Non-pigmented ciliary epithelial cell (primary cell): ENCODE data around the gene ALG1L2.
"Not testable (repeated sequence)": the region's sequence is repeated elsewhere in the genome, so short reads cannot be mapped to it uniquely, and the experiment has no call there.

Experiments used
- DNase-seq: peaks from one replicate; pipeline ENCODE4 v3.0.0-alpha.2; 2010; ENCODE audit warnings: low read depth

The ALG1L2 gene

GRCh38 chr3:130122891-130123775, 41.5 kb downstream of the ALG1L2 start:
- DNase-seq, result not testable (repeated sequence)

DNA sequence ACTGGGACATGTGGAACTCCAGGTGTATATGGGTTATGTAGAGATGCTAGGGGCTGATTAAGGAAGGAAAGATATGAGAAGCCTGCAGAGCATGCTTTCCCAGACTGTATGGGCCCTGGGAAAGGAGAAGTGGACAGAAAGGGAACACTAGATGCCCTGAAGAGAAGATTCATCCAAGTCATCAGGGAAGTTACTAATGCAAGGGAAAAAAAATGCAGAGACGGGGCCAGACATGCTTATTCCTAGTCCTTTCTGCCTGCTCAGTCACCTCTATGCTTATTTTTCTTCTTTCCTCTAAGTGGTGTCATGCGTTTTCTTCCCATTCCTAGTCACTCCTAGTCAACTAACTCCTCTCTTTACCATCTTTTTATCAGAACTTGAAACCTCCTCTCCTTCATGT, 43.8 kb downstream of the ALG1L2 start:
- not testable (repeated sequence) for DNase-seq

GRCh38 chr3:130136337-130136736, 54.7 kb downstream of the ALG1L2 start:
- not testable (repeated sequence) for DNase-seq

GRCh38 chr3:130137685-130138084, 56.1 kb downstream of the ALG1L2 start:
- not testable (repeated sequence) for DNase-seq

DNA sequence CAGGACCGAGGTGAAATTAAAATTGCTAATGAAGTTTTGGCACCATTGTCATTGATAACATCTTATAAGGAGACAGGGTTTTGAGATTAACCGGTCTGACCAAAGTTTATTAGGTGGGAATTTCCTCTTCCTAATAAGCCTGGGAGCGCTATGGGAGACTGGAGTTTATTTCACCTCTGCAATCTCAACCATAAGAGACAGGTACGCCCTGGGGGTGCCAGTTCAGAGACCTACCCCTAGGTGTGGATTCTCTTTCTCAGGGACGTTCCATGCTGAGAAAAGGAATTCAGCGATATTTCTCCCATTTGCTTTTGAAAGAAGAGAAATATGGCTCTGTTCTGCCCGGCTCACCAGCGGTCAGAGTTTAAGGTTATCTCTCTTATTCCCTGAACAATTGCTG, 57.4 kb downstream of the ALG1L2 start:
- not testable (repeated sequence) for DNase-seq

DNA sequence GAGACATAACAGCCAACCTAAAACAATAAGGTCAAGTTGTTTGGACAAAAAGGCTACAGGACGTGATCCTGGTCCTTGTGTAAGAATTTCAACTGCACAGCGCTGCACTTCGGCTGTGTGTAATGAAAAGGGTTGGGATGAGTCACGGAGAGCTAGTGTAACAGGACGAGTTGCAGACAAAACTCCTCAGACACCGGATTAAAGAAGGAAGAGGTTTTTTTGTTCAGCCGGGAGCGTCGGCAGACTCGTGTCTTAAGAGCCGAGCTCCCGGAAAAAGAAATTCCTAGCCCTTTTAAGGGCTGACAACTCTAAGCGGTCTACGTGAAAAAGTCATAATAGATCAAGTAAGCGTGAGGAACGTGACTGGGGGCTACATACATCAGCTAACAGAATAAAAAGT, 59.1 kb downstream of the ALG1L2 start:
- peak; percentile 41 for DNase-seq

- not testable (repeated sequence) for DNase-seq
Measured at GRCh38 chr3:130143648-130144327, 62.2 kb downstream of the ALG1L2 start.

DNA sequence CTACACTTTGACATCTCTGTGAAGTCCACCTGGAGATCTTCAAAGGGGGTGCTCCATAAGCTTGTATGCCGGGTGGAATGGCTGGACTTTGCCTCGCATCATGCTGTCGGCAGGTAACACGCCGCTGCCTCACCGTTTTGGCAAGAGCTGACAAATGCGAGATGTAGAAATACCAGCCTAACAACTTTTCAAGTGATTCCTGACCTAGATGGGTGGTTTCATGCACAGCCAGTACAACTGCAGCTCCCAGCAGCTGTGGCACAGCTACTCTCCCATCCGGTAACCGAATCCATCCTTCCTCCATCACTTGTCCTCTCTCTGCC, 62.7 kb downstream of the ALG1L2 start:
- not testable (repeated sequence) for DNase-seq

DNA sequence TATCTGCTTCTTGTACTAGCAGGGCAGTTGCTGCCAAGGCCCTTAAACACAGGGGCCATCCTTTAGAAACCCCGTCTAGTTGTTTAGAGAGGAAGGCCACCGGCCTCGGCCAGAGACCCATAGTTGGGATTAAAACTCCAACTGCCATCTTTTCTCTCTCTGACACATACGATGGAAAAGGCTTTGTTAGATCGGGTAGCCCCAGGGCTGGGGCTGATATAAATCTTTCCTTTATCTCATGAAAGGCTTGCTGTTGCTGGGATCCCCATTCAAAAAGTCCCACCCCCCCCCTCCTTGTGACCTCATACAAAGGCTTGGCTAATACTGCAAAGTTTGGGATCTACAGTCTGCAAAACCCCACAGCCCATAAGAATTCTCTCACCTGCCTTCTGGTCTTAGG, 63.8 kb downstream of the ALG1L2 start:
- not testable (repeated sequence) for DNase-seq

DNA sequence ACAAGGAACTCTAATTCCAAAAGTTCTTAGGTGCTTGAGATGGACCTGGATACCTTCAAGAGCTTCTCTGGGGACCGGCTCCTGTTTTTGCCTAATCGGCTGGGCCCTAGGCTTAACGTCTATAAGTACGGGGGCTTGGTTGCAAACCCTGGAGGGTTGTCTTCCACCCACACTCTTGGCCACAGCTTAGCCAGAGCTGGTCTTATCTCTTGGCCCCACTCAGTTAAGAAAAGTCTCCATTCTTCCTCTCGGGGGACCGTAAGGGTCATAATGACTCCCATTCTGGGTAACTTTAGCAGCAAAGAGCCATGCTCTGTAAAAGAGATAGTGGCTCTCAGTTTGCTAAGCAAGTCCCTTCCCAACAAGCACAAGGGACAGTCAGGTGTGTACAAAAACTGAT, 64.8 kb downstream of the ALG1L2 start:
- DNase-seq, result not testable (repeated sequence)
